Gastroesophageal sphincter (tissue), 4 donors: ENCODE measurements around the gene ZCCHC14. TPM values are rescaled to one million over a fixed set of nuclear protein-coding genes. Genes with fewer than 3 reads are reported as not detected.

ENCODE experiments used
- ATAC-seq: fragments of 150-250 bp; one replicate; pipeline ENCODE4 v1.9.1; 2016; ENCODE audit warnings: mild to moderate bottlenecking, moderate library complexity
- H3K27ac ChIP-seq, 4 donors: fragments of 200-600 bp; sonication (generic) in 3 of 4; 1 replicate in 3 of 4; 2 replicates in 1 of 4; pipeline ENCODE4 v1.5.1; 2016 to 2019
- H3K27me3 ChIP-seq: fragments of 200-600 bp; sonication (generic); one replicate; pipeline ENCODE4 v1.5.1; 2019
- H3K36me3 ChIP-seq, 2 donors: fragments of 200-600 bp; sonication (generic); one replicate each; pipeline ENCODE4 v1.5.1; 2019; ENCODE audit warnings: control low read depth in 1 of 2
- H3K4me1 ChIP-seq, 3 donors: fragments of 200-600 bp; sonication (generic); 1 replicate in 2 of 3; 2 replicates in 1 of 3; pipeline ENCODE4 v1.5.1; 2016 to 2019; ENCODE audit warnings: control low read depth in 2 of 3
- H3K4me3 ChIP-seq, 2 donors: fragments of 200-600 bp; sonication (generic); one replicate each; pipeline ENCODE4 v1.5.1; 2019; ENCODE audit warnings: mild to moderate bottlenecking in 1 of 2, moderate library complexity in 1 of 2
- H3K9me3 ChIP-seq, 3 donors: fragments of 200-600 bp; sonication (generic); one replicate each; pipeline ENCODE4 v1.5.1; 2017 to 2019; ENCODE audit warnings: control low read depth in 2 of 3
- CTCF ChIP-seq, 4 experiments: fragments of 200-600 bp in 2 of 4; fragments of 450-650 bp in 2 of 4; sonication (generic) in 1 of 4; IDR thresholded peaks; one replicate each; pipeline ENCODE4 v1.5.1; 2017 to 2019; ENCODE audit warnings: antibody characterized with exemption in 4 of 4, mild to moderate bottlenecking in 2 of 4, moderate library complexity in 2 of 4
- EP300 ChIP-seq: sonication (generic); formaldehyde crosslinking; IDR thresholded peaks from one replicate; pipeline ENCODE4 v1.6.1; 2017; ENCODE audit warnings: antibody characterized with exemption, mild to moderate bottlenecking
- POLR2A ChIP-seq, 2 donors: fragments of 450-650 bp; IDR thresholded peaks; one replicate each; pipeline ENCODE4 v1.6.1; 2017; ENCODE audit warnings: antibody characterized with exemption in 2 of 2, mild to moderate bottlenecking in 2 of 2, moderate library complexity in 1 of 2
- POLR2AphosphoS5 ChIP-seq: sonication (generic); formaldehyde crosslinking; IDR thresholded peaks from one replicate; pipeline ENCODE4 v1.6.1; 2017; ENCODE audit warnings: antibody characterized with exemption
- WGBS, 2 donors: methylation state at CpG; one replicate each; pipeline ENCODE4 v1.1.5; 2018; ENCODE audit warnings: low coverage in 1 of 2; 5-methylcytosine and 5-hydroxymethylcytosine counted together
- total RNA-seq, 4 donors: library from RNA; depleted of rRNA; stranded (reverse); fragments of >200 nt; gene quantifications; one replicate each; pipeline ENCODE4 v1.1.0, GENCODE V29; 2016

Gene ZCCHC14
- total RNA-seq, 4 donors from 2014 or later = 15.5 to 24.9 (median 19.9) TPM

DNA sequence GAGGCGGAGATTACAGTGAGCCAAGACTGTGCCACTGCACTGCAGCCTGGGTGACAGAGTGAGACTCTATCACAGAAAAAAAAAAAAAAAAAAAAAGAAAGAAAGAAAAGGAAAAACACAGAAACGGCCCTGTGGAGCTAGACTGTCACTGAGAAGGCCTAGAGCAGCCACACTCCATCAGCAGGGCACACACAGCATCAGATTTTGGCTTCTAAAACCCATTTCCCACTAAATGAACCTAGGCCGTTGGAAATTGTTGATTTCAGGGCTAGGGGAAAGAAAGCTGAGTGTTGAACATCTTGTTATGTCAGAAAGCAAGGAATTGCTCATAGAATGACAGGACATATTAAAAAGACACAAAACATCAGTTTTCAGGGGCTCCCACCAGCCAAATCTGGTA is 48.9 kb downstream of the ZCCHC14 start:
- no peak for ATAC-seq
- 81% methylated on average over 2 to 3 of the region's 3 CpGs for WGBS, 2 donors
- peaks cover 0 to 22% (median 8%) of the 10 kb centered on the region in 3 donors for H3K4me1 ChIP-seq
- no peak overlapping the region for H3K4me3 ChIP-seq
- H3K36me3 ChIP-seq = peaks cover 0 to 22% of the 10 kb centered on the region in 2 donors
- H3K27me3 ChIP-seq = no peaks in the 10 kb centered on the region
- no peak for TF ChIP-seq POLR2AphosphoS5
- TF ChIP-seq POLR2A (IDR thresholded peaks at IDR 0.05) = no peak
- TF ChIP-seq EP300 = no peak
- TF ChIP-seq CTCF (IDR thresholded peaks at IDR 0.05) = no peak
- H3K27ac ChIP-seq = no peak overlapping the region
- no peaks in the 10 kb centered on the region for H3K9me3 ChIP-seq

GRCh38 chr16:87443016-87443415 is 49.8 kb downstream of the ZCCHC14 start:
- WGBS, 2 donors = 95% methylated on average over 8 of the region's 8 CpGs; no CpG with 5 or more reads in 1 of the 2 donors
- no peak overlapping the region for H3K4me3 ChIP-seq
- no peak overlapping the region for H3K27ac ChIP-seq
- H3K36me3 ChIP-seq = peaks cover 0 to 19% of the 10 kb centered on the region in 2 donors
- no peak for TF ChIP-seq CTCF (IDR thresholded peaks at IDR 0.05)
- TF ChIP-seq EP300 = no peak
- no peak for ATAC-seq
- peaks cover 0 to 21% (median 8%) of the 10 kb centered on the region in 3 donors for H3K4me1 ChIP-seq
- no peaks in the 10 kb centered on the region for H3K9me3 ChIP-seq
- no peaks in the 10 kb centered on the region for H3K27me3 ChIP-seq

GRCh38 chr16:87442581-87442966 is 50.2 kb downstream of the ZCCHC14 start:
- Histone ChIP-seq H3K4me1 (peaks cover 0 to 17% (median 4%) of the 10 kb centered on the region in 3 donors), H3K4me3 (no peak overlapping the region), H3K27ac (no peak overlapping the region), H3K9me3 (no peaks in the 10 kb centered on the region), H3K36me3 (peaks cover 0 to 19% of the 10 kb centered on the region in 2 donors), H3K27me3 (no peaks in the 10 kb centered on the region)
- 85 to 89% methylated on average over 3 to 4 of the region's 4 CpGs for WGBS, 2 donors
- no peak for TF ChIP-seq EP300
- no peak for TF ChIP-seq CTCF (IDR thresholded peaks at IDR 0.05)
- TF ChIP-seq POLR2AphosphoS5 = no peak
- no peak for TF ChIP-seq POLR2A (IDR thresholded peaks at IDR 0.05)
- ATAC-seq = no peak

GRCh38 chr16:87441886-87442580 is 50.8 kb downstream of the ZCCHC14 start:
- no peak for ATAC-seq
- 92 to 100% methylated on average over 2 to 9 of the region's 12 CpGs for WGBS, 2 donors
- no peak overlapping the region for H3K27ac ChIP-seq
- peaks cover 0 to 19% of the 10 kb centered on the region in 2 donors for H3K36me3 ChIP-seq
- H3K27me3 ChIP-seq = no peaks in the 10 kb centered on the region
- H3K4me3 ChIP-seq = no peak overlapping the region
- H3K4me1 ChIP-seq = peaks cover 0 to 12% (median 3%) of the 10 kb centered on the region in 3 donors
- H3K9me3 ChIP-seq = no peaks in the 10 kb centered on the region
- TF ChIP-seq CTCF (IDR thresholded peaks at IDR 0.05) (no peak), POLR2AphosphoS5 (no peak), POLR2A (IDR thresholded peaks at IDR 0.05) (no peak)

DNA sequence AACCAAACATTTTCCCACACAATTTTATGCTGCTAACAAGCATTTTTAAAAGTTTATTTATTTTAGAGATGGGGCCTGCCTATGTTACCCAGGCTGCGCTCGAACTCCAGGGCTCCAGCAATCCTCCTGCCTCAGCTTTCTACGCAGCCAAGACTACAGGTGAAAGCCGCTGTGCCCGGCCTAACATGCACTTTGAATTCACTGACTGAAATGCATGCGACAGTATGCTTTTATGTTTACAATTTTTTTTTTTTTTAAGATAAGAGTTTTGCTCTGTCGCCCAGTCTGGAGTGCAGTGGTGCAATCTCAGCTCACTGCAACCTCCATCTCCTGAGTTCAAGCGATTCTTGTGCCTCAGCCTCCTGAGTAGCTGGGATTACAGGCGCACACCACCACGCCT is 52.9 kb downstream of the ZCCHC14 start:
- peaks cover 0 to 13% of the 10 kb centered on the region in 2 donors for H3K36me3 ChIP-seq
- H3K4me1 ChIP-seq = peaks cover 0 to 22% (median 14%) of the 10 kb centered on the region in 3 donors
- no peaks in the 10 kb centered on the region for H3K9me3 ChIP-seq
- no peak overlapping the region for H3K27ac ChIP-seq
- 90 to 92% methylated on average over 9 to 10 of the region's 10 CpGs for WGBS, 2 donors
- H3K4me3 ChIP-seq = no peak overlapping the region
- H3K27me3 ChIP-seq = no peaks in the 10 kb centered on the region
- no peak for ATAC-seq
- TF ChIP-seq EP300 (no peak), POLR2A (IDR thresholded peaks at IDR 0.05) (no peak), POLR2AphosphoS5 (no peak), CTCF (IDR thresholded peaks at IDR 0.05) (no peak)
